PFSK-1 (cell line): Measurements from ENCODE around the gene QSOX1.

Experiments
- FOXP2 ChIP-seq: optimal IDR thresholded peaks from 2 replicates; pipeline ENCODE3; 2011; ENCODE audit warnings: borderline replicate concordance, control low read depth, inconsistent platforms; ENCODE audit not compliant: insufficient read depth; ENCODE audit errors: extremely low read length, extremely low read depth
- POLR2AphosphoS5 ChIP-seq: IDR thresholded peaks from 2 replicates; pipeline ENCODE4 v1.6.1; 2012; ENCODE audit warnings: low read depth, mild to moderate bottlenecking, control low read depth, low read length, moderate library complexity
- REST ChIP-seq, 2 experiments: IDR thresholded peaks; 2 replicates each; pipeline versions ENCODE4 v1.6.1 to v1.8.0; 2011 to 2012; ENCODE audit warnings: low read depth in 2 of 2, low read length in 2 of 2, control low read depth in 1 of 2, inconsistent platforms in 1 of 2, mild to moderate bottlenecking in 1 of 2, moderate library complexity in 1 of 2; ENCODE audit not compliant: insufficient read depth in 1 of 2
- SIN3A ChIP-seq: IDR thresholded peaks from 2 replicates; pipeline ENCODE4 v1.6.1; 2012; ENCODE audit warnings: mild to moderate bottlenecking, low read length, moderate library complexity, borderline replicate concordance; ENCODE audit not compliant: insufficient read depth
- TAF1 ChIP-seq: IDR thresholded peaks from 2 replicates; pipeline ENCODE4 v1.6.1; 2012; ENCODE audit warnings: low read length, control low read depth, borderline replicate concordance; ENCODE audit not compliant: insufficient read depth

Gene QSOX1

GRCh38 chr1:180116964-180117763 lies 37.5 kb upstream of the QSOX1 start:
- TF ChIP-seq SIN3A = no peak
- no peak for TF ChIP-seq POLR2AphosphoS5
- TF ChIP-seq TAF1 = no peak
- no peak for TF ChIP-seq FOXP2
- no peak for TF ChIP-seq REST (IDR thresholded peaks at IDR 0.05; ENCODE audit: insufficient read depth in 1 of 2, low read depth in 2 of 2, low read length in 2 of 2)

GRCh38 chr1:180117764-180118116 lies 36.9 kb upstream of the QSOX1 start:
- TF ChIP-seq FOXP2 (no peak), TAF1 (no peak), POLR2AphosphoS5 (no peak), REST (IDR thresholded peaks at IDR 0.05; ENCODE audit: insufficient read depth in 1 of 2, low read depth in 2 of 2, low read length in 2 of 2) (no peak), SIN3A (no peak)

DNA sequence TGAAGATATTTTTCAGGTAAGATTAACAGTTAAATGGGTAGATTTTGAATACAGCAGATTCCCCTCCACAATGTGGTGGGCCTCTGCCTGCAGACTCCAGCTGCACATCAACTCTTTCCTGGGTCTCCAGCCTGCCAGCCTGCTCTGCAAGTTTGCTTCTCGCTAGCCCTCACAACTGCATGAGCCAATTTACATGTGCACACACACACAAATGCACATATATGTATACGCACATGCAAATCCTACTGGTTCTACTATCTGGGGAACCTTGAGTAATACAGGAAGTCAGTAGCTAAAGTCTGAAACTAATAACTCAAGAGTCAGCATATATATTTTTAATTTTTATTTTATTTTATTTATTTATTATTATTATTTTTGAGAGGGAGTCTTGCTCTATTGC lies 34.8 kb upstream of the QSOX1 start:
- TF ChIP-seq REST (IDR thresholded peaks at IDR 0.05; ENCODE audit: insufficient read depth in 1 of 2, low read depth in 2 of 2, low read length in 2 of 2) (no peak), POLR2AphosphoS5 (no peak), FOXP2 (no peak), SIN3A (no peak), TAF1 (no peak)

DNA sequence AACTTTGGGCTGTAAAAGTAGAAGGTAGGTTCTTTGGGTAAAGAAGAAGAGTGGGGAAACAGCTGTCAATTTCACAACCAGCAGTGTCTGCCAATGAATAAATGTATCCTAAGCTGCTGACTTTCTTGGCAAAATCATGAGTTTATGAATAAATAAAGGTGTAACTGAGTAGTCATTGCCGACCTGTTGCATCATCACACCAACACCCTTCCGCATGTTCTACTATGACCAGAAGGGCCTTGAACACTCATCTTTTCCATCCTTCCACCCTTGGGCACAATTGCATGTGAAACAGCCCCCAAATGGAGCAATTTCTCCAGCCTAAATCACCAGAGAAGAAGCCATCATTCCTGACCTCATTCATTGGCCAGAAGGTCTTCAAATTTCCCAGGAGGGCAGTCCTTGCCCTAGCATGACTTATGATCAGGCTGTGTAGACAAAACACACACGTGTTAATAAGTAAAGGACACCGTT lies 31.2 kb upstream of the QSOX1 start:
- TF ChIP-seq POLR2AphosphoS5 (no peak), SIN3A (no peak), TAF1 (no peak), REST (IDR thresholded peaks at IDR 0.05; ENCODE audit: insufficient read depth in 1 of 2, low read depth in 2 of 2, low read length in 2 of 2) (no peak), FOXP2 (no peak)

DNA sequence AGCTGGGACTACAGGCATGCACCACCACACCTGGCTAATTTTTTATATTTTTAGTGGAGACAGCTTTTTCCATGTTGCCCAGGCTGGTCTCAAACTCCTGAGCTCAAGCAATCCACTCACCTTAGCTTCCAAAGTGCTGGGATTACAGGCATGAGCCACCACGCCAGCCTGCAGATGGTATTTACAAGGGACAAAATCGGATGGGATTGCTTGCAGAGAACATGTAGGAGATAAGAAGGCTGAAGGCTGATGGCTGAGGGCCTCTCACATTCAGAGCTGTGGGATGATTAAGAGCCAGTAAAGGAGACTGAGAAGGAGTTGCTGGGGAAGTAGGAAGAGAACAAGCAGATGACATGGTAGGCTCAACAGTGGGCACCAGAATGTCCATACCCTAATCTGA lies 24.0 kb upstream of the QSOX1 start:
- TF ChIP-seq REST (IDR thresholded peaks at IDR 0.05; ENCODE audit: insufficient read depth in 1 of 2, low read depth in 2 of 2, low read length in 2 of 2) = no peak
- TF ChIP-seq TAF1 = no peak
- no peak for TF ChIP-seq SIN3A
- TF ChIP-seq POLR2AphosphoS5 = no peak
- no peak for TF ChIP-seq FOXP2
